Loucy (cell line): Measurements from ENCODE around the gene EGR2.

Experiments used
- H2AFZ ChIP-seq: fragments of 200-600 bp; sonication (generic); 2 replicates; pipeline ENCODE4 v1.6.0; 2016; ENCODE audit warnings: antibody characterized with exemption, mild to moderate bottlenecking, low read length, moderate library complexity
- H3F3A ChIP-seq: fragments of 200-600 bp; 2 replicates; pipeline ENCODE4 v1.6.0; 2016; ENCODE audit warnings: antibody characterized with exemption, low read depth, mild to moderate bottlenecking
- H3K27me3 ChIP-seq: fragments of 200-600 bp; sonication (generic); 2 replicates; pipeline ENCODE4 v1.6.1; 2014; ENCODE audit warnings: low read length, mild to moderate bottlenecking; ENCODE audit not compliant: insufficient read depth, poor library complexity, severe bottlenecking
- H3K36me3 ChIP-seq: fragments of 200-600 bp; sonication (generic); 2 replicates; pipeline ENCODE4 v1.6.1; 2016; ENCODE audit warnings: low read length; ENCODE audit not compliant: insufficient read depth
- H3K4me1 ChIP-seq: fragments of 200-600 bp; sonication (generic); 2 replicates; pipeline ENCODE4 v1.5.1; 2014; ENCODE audit warnings: low read length, mild to moderate bottlenecking; ENCODE audit not compliant: insufficient read depth, poor library complexity, severe bottlenecking
- H3K4me2 ChIP-seq: fragments of 200-600 bp; sonication (generic); 2 replicates; pipeline ENCODE4 v1.6.0; 2014; ENCODE audit warnings: antibody characterized with exemption, low read length, low read depth, mild to moderate bottlenecking; ENCODE audit not compliant: poor library complexity, severe bottlenecking
- H3K4me3 ChIP-seq: fragments of 200-600 bp; sonication (generic); 2 replicates; pipeline ENCODE4 v1.5.1; 2014; ENCODE audit warnings: low read length, mild to moderate bottlenecking, mixed read lengths; ENCODE audit not compliant: poor library complexity, severe bottlenecking
- H3K79me2 ChIP-seq: fragments of 200-600 bp; sonication (generic); 2 replicates; pipeline ENCODE4 v1.6.1; 2014; ENCODE audit warnings: low read length; ENCODE audit not compliant: insufficient read depth
- H3K9ac ChIP-seq: fragments of 200-600 bp; sonication (generic); 2 replicates; pipeline ENCODE4 v1.6.0; 2014; ENCODE audit warnings: mild to moderate bottlenecking, low read depth, low read length, moderate library complexity; ENCODE audit not compliant: poor library complexity, severe bottlenecking
- H3K9me2 ChIP-seq: fragments of 200-600 bp; sonication (generic); replicated peaks from 2 replicates; pipeline ENCODE4 v1.6.1; 2016; ENCODE audit warnings: low read depth, low read length, mixed read lengths
- H3K9me3 ChIP-seq: fragments of 200-600 bp; sonication (generic); 2 replicates; pipeline ENCODE4 v1.6.1; 2014; ENCODE audit warnings: mild to moderate bottlenecking, antibody characterized with exemption, low read length, low read depth; ENCODE audit not compliant: insufficient read depth
- H4K20me1 ChIP-seq: fragments of 200-600 bp; sonication (generic); 2 replicates; pipeline ENCODE4 v1.6.0; 2014; ENCODE audit warnings: antibody characterized with exemption, low read length, mild to moderate bottlenecking; ENCODE audit not compliant: insufficient read depth, poor library complexity, severe bottlenecking
- CTCF ChIP-seq: fragments of 200-600 bp; sonication (generic); conservative IDR thresholded peaks from 2 replicates; pipeline ENCODE4 v1.5.1; 2014; ENCODE audit warnings: mild to moderate bottlenecking, antibody characterized with exemption, low read length
- EZH2phosphoT487 ChIP-seq: fragments of 200-600 bp; IDR thresholded peaks from 2 replicates; pipeline ENCODE4 v1.6.1; 2018; ENCODE audit warnings: antibody characterized with exemption, mild to moderate bottlenecking, moderate library complexity, borderline replicate concordance

The EGR2 gene

DNA sequence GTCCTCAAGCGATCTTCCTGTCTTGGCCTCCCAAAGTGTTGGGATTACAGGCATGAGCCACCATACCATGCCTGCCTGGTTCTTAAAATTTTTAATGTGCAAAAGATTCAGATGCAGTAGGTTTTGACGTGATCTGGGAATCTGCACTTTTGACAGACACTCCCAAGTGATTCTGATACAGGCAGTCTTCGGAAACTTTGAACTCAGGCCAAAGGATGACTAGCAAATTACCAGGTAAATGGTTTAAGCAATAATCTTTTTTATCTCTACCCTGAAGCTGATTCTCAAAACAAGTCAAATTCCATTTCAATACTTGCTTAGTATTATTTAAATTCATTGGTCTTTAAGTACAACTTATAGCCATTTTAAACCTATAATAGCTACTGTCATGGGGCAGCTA is 14.3 kb downstream of the EGR2 start:
- H3K9ac ChIP-seq = no peak overlapping the region
- no peak overlapping the region for H3K4me2 ChIP-seq
- no peaks in the 10 kb centered on the region for H3K9me2 ChIP-seq
- H3K36me3 ChIP-seq = no peaks in the 10 kb centered on the region
- TF ChIP-seq CTCF = no peak
- no peak for TF ChIP-seq EZH2phosphoT487
- peaks cover 15% of the 10 kb centered on the region for H3K4me1 ChIP-seq
- H3K9me3 ChIP-seq = no peaks in the 10 kb centered on the region
- no peak overlapping the region for H2AFZ ChIP-seq
- peaks cover 20% of the 10 kb centered on the region for H3K79me2 ChIP-seq
- H3K27me3 ChIP-seq = peaks cover 54% of the 10 kb centered on the region
- H3F3A ChIP-seq = no peaks in the 10 kb centered on the region
- H4K20me1 ChIP-seq = peaks cover 19% of the 10 kb centered on the region
- no peak overlapping the region for H3K4me3 ChIP-seq

- Histone ChIP-seq H3K9ac (no peak overlapping the region), H3K9me3 (no peaks in the 10 kb centered on the region), H3K4me2 (no peak overlapping the region), H3K4me3 (no peak overlapping the region), H3K27me3 (peaks cover 61% of the 10 kb centered on the region), H3K4me1 (no peaks in the 10 kb centered on the region), H3K36me3 (no peaks in the 10 kb centered on the region), H2AFZ (no peak overlapping the region), H4K20me1 (no peaks in the 10 kb centered on the region), H3F3A (no peaks in the 10 kb centered on the region), H3K79me2 (no peaks in the 10 kb centered on the region), H3K9me2 (no peaks in the 10 kb centered on the region)
- TF ChIP-seq EZH2phosphoT487 (no peak), CTCF (no peak)
Measured at GRCh38 chr10:62796896-62797295, 19.3 kb downstream of the EGR2 start.

DNA sequence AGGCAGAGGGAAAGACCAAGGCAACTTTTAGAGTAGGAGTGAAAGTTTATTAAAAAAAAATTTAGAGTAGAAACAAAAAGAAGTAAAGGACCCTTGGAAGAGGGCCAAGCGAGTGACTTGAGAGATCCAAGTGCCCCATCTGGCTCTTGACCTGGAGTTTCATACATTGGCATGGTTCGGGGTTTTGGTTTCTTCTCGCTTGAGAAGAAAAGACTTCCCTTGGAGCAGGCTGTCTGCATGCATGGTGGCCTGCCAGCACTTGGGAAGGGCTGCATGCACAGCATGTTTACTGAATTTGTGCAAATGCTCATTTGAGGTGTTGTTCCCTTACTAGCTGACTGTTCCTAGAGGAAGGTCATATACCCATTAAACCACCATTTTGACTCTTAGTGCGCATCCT is 20.4 kb downstream of the EGR2 start:
- H3K9me2 ChIP-seq = no peaks in the 10 kb centered on the region
- no peaks in the 10 kb centered on the region for H3K79me2 ChIP-seq
- H3K4me3 ChIP-seq = no peak overlapping the region
- peaks cover 50% of the 10 kb centered on the region for H3K27me3 ChIP-seq
- no peak overlapping the region for H3K4me2 ChIP-seq
- no peak overlapping the region for H2AFZ ChIP-seq
- no peak overlapping the region for H3K9ac ChIP-seq
- no peaks in the 10 kb centered on the region for H3F3A ChIP-seq
- no peaks in the 10 kb centered on the region for H3K9me3 ChIP-seq
- no peak for TF ChIP-seq CTCF
- TF ChIP-seq EZH2phosphoT487 = no peak
- H3K4me1 ChIP-seq = no peaks in the 10 kb centered on the region
- no peaks in the 10 kb centered on the region for H3K36me3 ChIP-seq
- no peaks in the 10 kb centered on the region for H4K20me1 ChIP-seq
